SK-N-MC (cell line): ENCODE data around the gene SLC25A42.
"Not testable (repeated sequence)": the region's sequence is repeated elsewhere in the genome, so short reads cannot be mapped to it uniquely, and the experiment has no call there.

Source experiments
- DNase-seq: peaks from one replicate; pipeline ENCODE4 v3.0.0-alpha.2; 2011; ENCODE audit warnings: low read depth, low spot score
- H3K27ac ChIP-seq: fragments of 200-600 bp; sonication (generic); 2 replicates; pipeline ENCODE4 v1.5.1; 2016; ENCODE audit warnings: mixed run types
- H3K36me3 ChIP-seq: fragments of 200-600 bp; sonication (generic); 2 replicates; pipeline ENCODE4 v1.6.1; 2017; ENCODE audit warnings: antibody characterized with exemption, low read length, mixed read lengths; ENCODE audit not compliant: insufficient read depth
- H3K4me3 ChIP-seq: fragments of 200-600 bp; sonication (generic); 2 replicates; pipeline ENCODE4 v1.5.1; 2016
- H3K9ac ChIP-seq: fragments of 200-600 bp; sonication (generic); 2 replicates; pipeline ENCODE4 v1.8.0; 2017; ENCODE audit warnings: mixed run types, mixed read lengths; ENCODE audit not compliant: insufficient read length
- H3K9me3 ChIP-seq: fragments of 200-600 bp; sonication (generic); 2 replicates; pipeline ENCODE4 v1.6.1; 2017; ENCODE audit warnings: low read depth, mild to moderate bottlenecking, antibody characterized with exemption, low read length, moderate library complexity, mixed read lengths
- EZH2 ChIP-seq: fragments of 200-600 bp; sonication (generic); IDR thresholded peaks from one replicate; pipeline ENCODE4 v1.6.1; 2017; ENCODE audit warnings: antibody characterized with exemption
- FOXP2 ChIP-seq: optimal IDR thresholded peaks from 2 replicates; pipeline ENCODE3; 2011; ENCODE audit warnings: mild to moderate bottlenecking, moderate library complexity; ENCODE audit not compliant: insufficient read depth; ENCODE audit errors: extremely low read length, control extremely low read depth
- POLR2AphosphoS5 ChIP-seq: IDR thresholded peaks from 2 replicates; pipeline ENCODE4 v1.6.1; 2012; ENCODE audit warnings: mild to moderate bottlenecking, low read depth, low read length, borderline replicate concordance

The SLC25A42 gene

GRCh38 chr19:19063183-19064097 lies at the start of gene SLC25A42:
SLC25A42 (plus strand) TSS chr19:19063994; CDS start chr19:19096125, 32,131 bp downstream.
- H3K4me3 ChIP-seq, result peak within 1 kb of the TSS; percentile 75
- no peaks in the 10 kb centered on the region for H3K9me3 ChIP-seq
- H3K9ac ChIP-seq, result peak within 1 kb of the TSS; percentile 74
- H3K27ac ChIP-seq, result peak within 1 kb of the TSS; percentile 38; the same call in 1 of the 2 replicates
- peaks cover 2% of the 10 kb centered on the region; the same call in 1 of the 2 replicates for H3K36me3 ChIP-seq
- TF ChIP-seq EZH2 (no peak), POLR2AphosphoS5 (peak; percentile 65), FOXP2 (peak; percentile 14)
- DNase-seq, result peak; percentile 98

GRCh38 chr19:19021115-19021514 lies 42.7 kb upstream of the SLC25A42 start:
- no peak overlapping the region for H3K4me3 ChIP-seq
- no peaks in the 10 kb centered on the region for H3K9me3 ChIP-seq
- peaks cover 70% of the 10 kb centered on the region for H3K36me3 ChIP-seq
- no peak overlapping the region; the same call in 1 of the 2 replicates for H3K27ac ChIP-seq
- TF ChIP-seq POLR2AphosphoS5 (no peak), FOXP2 (no peak), EZH2 (no peak)
- DNase-seq, result no peak
- no peak overlapping the region for H3K9ac ChIP-seq

- no peak for DNase-seq
Observed at GRCh38 chr19:19022380-19022961, 41.3 kb upstream of the SLC25A42 start.

GRCh38 chr19:19023376-19023775 lies 40.4 kb upstream of the SLC25A42 start:
- not testable (repeated sequence) for H3K4me3 ChIP-seq, DNase-seq, H3K27ac ChIP-seq, H3K9ac ChIP-seq, H3K9me3 ChIP-seq
- peaks cover 69% of the 10 kb centered on the region for H3K36me3 ChIP-seq

More at GRCh38 chr19:19022380-19022961, 41.3 kb upstream of the SLC25A42 start:
- TF ChIP-seq FOXP2, result no peak
- no peak for TF ChIP-seq EZH2
- TF ChIP-seq POLR2AphosphoS5, result no peak
- Histone ChIP-seq H3K9me3 (no peaks in the 10 kb centered on the region), H3K4me3 (no peak overlapping the region), H3K9ac (no peak overlapping the region), H3K27ac (no peak overlapping the region), H3K36me3 (peaks cover 70% of the 10 kb centered on the region)

GRCh38 chr19:19025861-19026260 lies 37.9 kb upstream of the SLC25A42 start:
- Histone ChIP-seq H3K36me3 (peaks cover 86% of the 10 kb centered on the region), H3K4me3 (no peak overlapping the region), H3K9ac (no peak overlapping the region), H3K9me3 (no peaks in the 10 kb centered on the region), H3K27ac (no peak overlapping the region)
- no peak for DNase-seq
- TF ChIP-seq POLR2AphosphoS5 (no peak), EZH2 (no peak), FOXP2 (no peak)

- H3K9me3 ChIP-seq, result no peaks in the 10 kb centered on the region
- TF ChIP-seq POLR2AphosphoS5 (no peak), FOXP2 (no peak), EZH2 (no peak)
- peaks cover 89% of the 10 kb centered on the region for H3K36me3 ChIP-seq
- H3K9ac ChIP-seq, result no peak overlapping the region
- no peak overlapping the region for H3K4me3 ChIP-seq
- H3K27ac ChIP-seq, result no peak overlapping the region
- DNase-seq, result no peak
Observed at GRCh38 chr19:19026299-19026971, 37.4 kb upstream of the SLC25A42 start.

GRCh38 chr19:19027228-19027627 lies 36.6 kb upstream of the SLC25A42 start:
- TF ChIP-seq EZH2 (no peak), POLR2AphosphoS5 (no peak), FOXP2 (no peak)
- no peak for DNase-seq
- H3K9ac ChIP-seq, result no peak overlapping the region

GRCh38 chr19:19028526-19028925 lies 35.3 kb upstream of the SLC25A42 start:
- no peak for TF ChIP-seq FOXP2
- no peak for TF ChIP-seq EZH2
- no peak for TF ChIP-seq POLR2AphosphoS5
- Histone ChIP-seq H3K4me3 (no peak overlapping the region), H3K9me3 (no peaks in the 10 kb centered on the region), H3K36me3 (peaks cover 74% of the 10 kb centered on the region), H3K9ac (no peak overlapping the region), H3K27ac (no peak overlapping the region)
- no peak for DNase-seq

More at GRCh38 chr19:19027228-19027627, 36.6 kb upstream of the SLC25A42 start:
- no peak overlapping the region for H3K4me3 ChIP-seq
- no peaks in the 10 kb centered on the region for H3K9me3 ChIP-seq
- H3K27ac ChIP-seq, result no peak overlapping the region
- H3K36me3 ChIP-seq, result peaks cover 87% of the 10 kb centered on the region
